Measurements from ENCODE around the gene AKAP8L. TPM values are rescaled to one million over a fixed set of nuclear protein-coding genes. Genes with fewer than 3 reads are reported as not detected.

AKAP8L gene
- total RNA-seq, 1 donor, result 69.5 TPM

- no peaks in the 10 kb centered on the region for H3K9me3 ChIP-seq (ENCODE audit: low read depth, low read length)
- peaks cover 52% of the 10 kb centered on the region for H4K20me1 ChIP-seq (ENCODE audit: insufficient read depth, low read length)
- DNase-seq (ENCODE audit: insufficient read length, low spot score, missing footprints), result peak; percentile 73
- no peak for TF ChIP-seq CTCF (IDR thresholded peaks at IDR 0.05; ENCODE audit: extremely low read depth, low read depth, low read length)
- H2AFZ ChIP-seq (ENCODE audit: low read length), result no peak overlapping the region
- H3K36me3 ChIP-seq (ENCODE audit: insufficient read depth, low read length), result peaks cover 32% of the 10 kb centered on the region
- H3K27ac ChIP-seq (ENCODE audit: low read depth, low read length), result peak overlapping the region; percentile 3
- peaks cover 19% of the 10 kb centered on the region for H3K4me1 ChIP-seq (ENCODE audit: insufficient read depth, low read length)
- no peak overlapping the region for H3K4me2 ChIP-seq (ENCODE audit: insufficient read depth, low read length)
- H3K4me3 ChIP-seq (ENCODE audit: insufficient read depth, low read length), result peak overlapping the region; percentile 7
- peaks cover 84% of the 10 kb centered on the region for H3K79me2 ChIP-seq (ENCODE audit: insufficient read depth, low read length)
- no peaks in the 10 kb centered on the region for H3K27me3 ChIP-seq (ENCODE audit: insufficient read depth, low read length)
Measured at GRCh38 chr19:15374796-15375440, 43.9 kb downstream of the AKAP8L start.

- H3K36me3 ChIP-seq (ENCODE audit: insufficient read depth, low read length), result peaks cover 39% of the 10 kb centered on the region
- no peak overlapping the region for H2AFZ ChIP-seq (ENCODE audit: low read length)
- peaks cover 81% of the 10 kb centered on the region for H3K79me2 ChIP-seq (ENCODE audit: insufficient read depth, low read length)
- no peaks in the 10 kb centered on the region for H3K27me3 ChIP-seq (ENCODE audit: insufficient read depth, low read length)
- H4K20me1 ChIP-seq (ENCODE audit: insufficient read depth, low read length), result peaks cover 52% of the 10 kb centered on the region
- H3K4me3 ChIP-seq (ENCODE audit: insufficient read depth, low read length), result no peak overlapping the region
- DNase-seq (ENCODE audit: insufficient read length, low spot score, missing footprints), result peak; percentile 64
- no peak for TF ChIP-seq CTCF (IDR thresholded peaks at IDR 0.05; ENCODE audit: extremely low read depth, low read depth, low read length)
- H3K27ac ChIP-seq (ENCODE audit: low read depth, low read length), result peak overlapping the region; percentile 3
- no peaks in the 10 kb centered on the region for H3K9me3 ChIP-seq (ENCODE audit: low read depth, low read length)
- no peak overlapping the region for H3K4me2 ChIP-seq (ENCODE audit: insufficient read depth, low read length)
- H3K4me1 ChIP-seq (ENCODE audit: insufficient read depth, low read length), result peaks cover 19% of the 10 kb centered on the region
Measured at GRCh38 chr19:15374105-15374651, 44.6 kb downstream of the AKAP8L start.

GRCh38 chr19:15373644-15374043 is 45.1 kb downstream of the AKAP8L start:
- Histone ChIP-seq H3K4me2 (ENCODE audit: insufficient read depth, low read length) (no peak overlapping the region), H3K27me3 (ENCODE audit: insufficient read depth, low read length) (no peaks in the 10 kb centered on the region), H3K79me2 (ENCODE audit: insufficient read depth, low read length) (peaks cover 79% of the 10 kb centered on the region), H3K9me3 (ENCODE audit: low read depth, low read length) (no peaks in the 10 kb centered on the region), H4K20me1 (ENCODE audit: insufficient read depth, low read length) (peaks cover 52% of the 10 kb centered on the region), H3K27ac (ENCODE audit: low read depth, low read length) (no peak overlapping the region), H3K4me1 (ENCODE audit: insufficient read depth, low read length) (peaks cover 19% of the 10 kb centered on the region), H2AFZ (ENCODE audit: low read length) (no peak overlapping the region), H3K4me3 (ENCODE audit: insufficient read depth, low read length) (no peak overlapping the region), H3K36me3 (ENCODE audit: insufficient read depth, low read length) (peaks cover 44% of the 10 kb centered on the region)
- DNase-seq (ENCODE audit: insufficient read length, low spot score, missing footprints), result peak; percentile 29
- TF ChIP-seq CTCF (IDR thresholded peaks at IDR 0.05; ENCODE audit: extremely low read depth, low read depth, low read length), result no peak

- no peaks in the 10 kb centered on the region for H3K9me3 ChIP-seq (ENCODE audit: low read depth, low read length)
- TF ChIP-seq CTCF (IDR thresholded peaks at IDR 0.05; ENCODE audit: extremely low read depth, low read depth, low read length), result no peak
- H3K4me3 ChIP-seq (ENCODE audit: insufficient read depth, low read length), result no peak overlapping the region
- H3K27me3 ChIP-seq (ENCODE audit: insufficient read depth, low read length), result no peaks in the 10 kb centered on the region
- DNase-seq (ENCODE audit: insufficient read length, low spot score, missing footprints), result peak; percentile 65
- H3K36me3 ChIP-seq (ENCODE audit: insufficient read depth, low read length), result peaks cover 51% of the 10 kb centered on the region
- peaks cover 76% of the 10 kb centered on the region for H3K79me2 ChIP-seq (ENCODE audit: insufficient read depth, low read length)
- H2AFZ ChIP-seq (ENCODE audit: low read length), result no peak overlapping the region
- peaks cover 14% of the 10 kb centered on the region for H3K4me1 ChIP-seq (ENCODE audit: insufficient read depth, low read length)
- H3K27ac ChIP-seq (ENCODE audit: low read depth, low read length), result no peak overlapping the region
- H3K4me2 ChIP-seq (ENCODE audit: insufficient read depth, low read length), result no peak overlapping the region
- H4K20me1 ChIP-seq (ENCODE audit: insufficient read depth, low read length), result peaks cover 52% of the 10 kb centered on the region
Measured at GRCh38 chr19:15372891-15373301, 45.9 kb downstream of the AKAP8L start.
